ENCODE measurements around the gene MPO.

MPO gene

DNA sequence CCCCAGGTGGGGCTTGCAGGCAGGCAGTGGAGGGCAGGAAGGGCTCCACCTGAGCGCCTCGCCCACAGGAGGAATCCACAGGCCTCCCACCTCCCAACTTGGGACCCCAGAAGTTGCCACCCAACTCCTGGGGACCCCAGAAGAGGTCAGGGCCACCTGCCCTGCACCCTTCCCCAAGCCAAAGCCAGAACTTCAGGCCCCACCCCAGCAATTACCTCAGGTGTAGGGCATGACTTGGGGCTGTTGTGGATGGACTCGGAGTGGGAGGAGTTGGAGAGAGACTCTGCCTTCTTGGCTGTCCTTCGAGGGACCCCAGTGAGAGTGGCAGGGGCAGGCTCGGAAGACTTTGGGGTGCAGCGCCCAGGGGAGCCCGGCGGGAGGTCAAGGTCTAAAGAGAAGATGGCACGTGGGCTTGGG is 37.3 kb upstream of the MPO start:
- TF ChIP-seq, protein P1, sequence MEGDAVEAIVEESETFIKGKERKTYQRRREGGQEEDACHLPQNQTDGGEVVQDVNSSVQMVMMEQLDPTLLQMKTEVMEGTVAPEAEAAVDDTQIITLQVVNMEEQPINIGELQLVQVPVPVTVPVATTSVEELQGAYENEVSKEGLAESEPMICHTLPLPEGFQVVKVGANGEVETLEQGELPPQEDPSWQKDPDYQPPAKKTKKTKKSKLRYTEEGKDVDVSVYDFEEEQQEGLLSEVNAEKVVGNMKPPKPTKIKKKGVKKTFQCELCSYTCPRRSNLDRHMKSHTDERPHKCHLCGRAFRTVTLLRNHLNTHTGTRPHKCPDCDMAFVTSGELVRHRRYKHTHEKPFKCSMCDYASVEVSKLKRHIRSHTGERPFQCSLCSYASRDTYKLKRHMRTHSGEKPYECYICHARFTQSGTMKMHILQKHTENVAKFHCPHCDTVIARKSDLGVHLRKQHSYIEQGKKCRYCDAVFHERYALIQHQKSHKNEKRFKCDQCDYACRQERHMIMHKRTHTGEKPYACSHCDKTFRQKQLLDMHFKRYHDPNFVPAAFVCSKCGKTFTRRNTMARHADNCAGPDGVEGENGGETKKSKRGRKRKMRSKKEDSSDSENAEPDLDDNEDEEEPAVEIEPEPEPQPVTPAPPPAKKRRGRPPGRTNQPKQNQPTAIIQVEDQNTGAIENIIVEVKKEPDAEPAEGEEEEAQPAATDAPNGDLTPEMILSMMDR (IDR thresholded peaks at IDR 0.05; ENCODE audit: extremely low read depth, missing control alignments), result no peak
- DNase-seq (ENCODE audit: low spot score), result no peak

DNA sequence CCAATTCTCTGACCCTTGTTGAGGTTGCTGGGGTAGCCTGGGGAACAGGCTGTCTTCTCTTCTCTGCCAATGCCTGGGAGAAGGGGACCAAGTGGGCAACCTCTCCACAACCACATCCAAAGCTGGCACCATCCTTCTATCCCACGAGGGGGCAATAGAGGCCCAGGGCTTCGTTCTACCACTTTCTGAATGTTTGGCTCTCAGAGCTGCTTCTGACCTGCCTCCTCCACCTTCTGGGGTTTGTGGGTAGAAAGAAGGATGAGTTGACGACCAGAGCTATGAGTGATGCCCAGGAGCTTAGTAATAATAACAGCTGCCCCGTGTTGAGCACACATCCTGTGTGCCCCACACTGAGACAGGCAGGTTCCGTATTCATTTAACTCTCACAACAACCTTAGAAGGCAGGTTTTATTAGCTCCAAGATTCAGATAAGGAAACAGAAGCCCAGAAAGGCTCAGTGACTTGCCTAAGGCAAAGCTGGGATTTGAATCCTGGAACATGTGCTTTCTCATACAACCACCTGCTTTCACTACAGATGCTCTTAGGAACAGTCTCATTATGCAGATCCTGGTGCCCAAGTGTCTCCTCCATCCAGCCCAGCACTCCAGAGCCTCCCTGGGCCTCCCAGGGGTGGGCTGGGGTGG is 36.8 kb upstream of the MPO start:
- peak; percentile 85 for DNase-seq (ENCODE audit: low spot score)
- TF ChIP-seq, protein P1 (IDR thresholded peaks at IDR 0.05; ENCODE audit: extremely low read depth, missing control alignments), result peak; percentile 62

DNA sequence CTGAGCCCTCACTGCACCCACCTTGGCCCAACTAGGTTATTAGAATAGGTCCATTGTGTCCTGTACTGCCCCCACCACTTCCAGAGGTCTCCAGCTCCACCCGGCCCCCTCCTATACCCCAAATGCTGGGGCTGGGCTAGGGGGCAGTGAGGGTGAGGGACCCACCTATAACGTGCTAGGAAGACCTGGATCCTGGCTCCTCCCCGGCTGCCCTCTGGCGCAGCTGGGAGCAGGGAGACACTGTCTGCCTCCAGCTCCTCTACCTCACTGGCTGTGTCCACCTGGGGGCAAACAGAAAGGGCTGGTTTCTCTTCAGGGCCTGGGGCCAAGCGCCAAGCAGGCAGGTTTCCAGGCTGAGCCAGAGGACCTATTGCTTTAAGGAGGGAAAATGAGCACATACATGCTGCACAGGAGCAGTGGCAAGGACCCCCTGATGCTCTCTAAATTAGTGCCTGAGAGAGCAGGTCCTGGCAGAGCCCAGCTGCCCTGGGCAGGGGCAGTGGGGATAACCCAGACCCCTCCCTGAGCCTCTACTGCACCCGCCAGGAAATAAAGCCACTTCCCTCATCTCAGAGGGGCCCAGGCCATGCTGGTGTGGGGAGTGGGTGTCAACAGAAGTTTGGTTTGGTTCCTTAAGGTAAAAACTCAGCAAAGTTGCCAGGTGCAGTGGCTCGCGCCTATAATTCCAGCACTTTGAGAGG is 35.7 kb upstream of the MPO start:
- TF ChIP-seq, protein P1 (IDR thresholded peaks at IDR 0.05; ENCODE audit: extremely low read depth, missing control alignments), result no peak
- DNase-seq (ENCODE audit: low spot score), result no peak

- TF ChIP-seq, protein P1 (IDR thresholded peaks at IDR 0.05; ENCODE audit: extremely low read depth, missing control alignments), result no peak
- no peak for DNase-seq (ENCODE audit: low spot score)
These were observed 35.0 kb upstream of the MPO start for GRCh38 chr17:58315750-58316149.

DNA sequence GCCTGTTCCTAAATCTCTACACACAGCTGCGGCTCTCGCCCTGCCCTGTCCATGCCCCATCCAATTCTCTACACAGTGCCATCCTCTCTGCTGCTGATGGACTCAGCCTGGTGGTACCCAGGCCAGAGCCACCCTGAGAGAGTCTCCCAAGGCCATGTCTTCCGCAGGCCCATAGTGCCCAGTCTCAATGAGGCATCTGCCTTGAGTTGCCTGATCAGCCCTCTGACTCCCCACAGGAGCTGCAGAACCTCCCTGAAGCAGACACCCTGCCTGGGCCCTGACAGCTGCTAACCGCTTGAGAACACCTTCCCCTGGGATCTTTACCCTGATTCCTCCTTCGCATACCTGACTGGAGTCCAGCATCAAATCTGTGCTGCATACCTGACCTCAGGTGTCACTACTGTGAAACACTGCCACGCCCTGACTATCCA is 34.6 kb upstream of the MPO start:
- TF ChIP-seq, protein P1 (IDR thresholded peaks at IDR 0.05; ENCODE audit: extremely low read depth, missing control alignments), result no peak
- no peak for DNase-seq (ENCODE audit: low spot score)

DNA sequence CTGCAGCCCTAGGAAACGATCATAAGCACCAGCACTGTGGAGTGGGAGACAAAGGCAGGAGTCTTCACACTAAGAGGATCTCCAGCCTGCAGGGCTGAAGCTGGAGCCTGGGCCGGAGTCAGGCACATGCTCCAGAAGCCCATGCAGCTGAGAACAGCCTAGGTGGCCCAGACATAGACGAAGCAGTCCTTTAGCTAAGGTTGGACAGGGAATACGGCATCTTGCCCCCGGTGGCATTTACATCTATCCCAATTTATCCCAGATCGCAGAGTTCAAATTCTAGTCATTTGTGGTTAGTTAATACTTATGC is 33.9 kb upstream of the MPO start:
- TF ChIP-seq, protein P1 (IDR thresholded peaks at IDR 0.05; ENCODE audit: extremely low read depth, missing control alignments), result no peak

DNA sequence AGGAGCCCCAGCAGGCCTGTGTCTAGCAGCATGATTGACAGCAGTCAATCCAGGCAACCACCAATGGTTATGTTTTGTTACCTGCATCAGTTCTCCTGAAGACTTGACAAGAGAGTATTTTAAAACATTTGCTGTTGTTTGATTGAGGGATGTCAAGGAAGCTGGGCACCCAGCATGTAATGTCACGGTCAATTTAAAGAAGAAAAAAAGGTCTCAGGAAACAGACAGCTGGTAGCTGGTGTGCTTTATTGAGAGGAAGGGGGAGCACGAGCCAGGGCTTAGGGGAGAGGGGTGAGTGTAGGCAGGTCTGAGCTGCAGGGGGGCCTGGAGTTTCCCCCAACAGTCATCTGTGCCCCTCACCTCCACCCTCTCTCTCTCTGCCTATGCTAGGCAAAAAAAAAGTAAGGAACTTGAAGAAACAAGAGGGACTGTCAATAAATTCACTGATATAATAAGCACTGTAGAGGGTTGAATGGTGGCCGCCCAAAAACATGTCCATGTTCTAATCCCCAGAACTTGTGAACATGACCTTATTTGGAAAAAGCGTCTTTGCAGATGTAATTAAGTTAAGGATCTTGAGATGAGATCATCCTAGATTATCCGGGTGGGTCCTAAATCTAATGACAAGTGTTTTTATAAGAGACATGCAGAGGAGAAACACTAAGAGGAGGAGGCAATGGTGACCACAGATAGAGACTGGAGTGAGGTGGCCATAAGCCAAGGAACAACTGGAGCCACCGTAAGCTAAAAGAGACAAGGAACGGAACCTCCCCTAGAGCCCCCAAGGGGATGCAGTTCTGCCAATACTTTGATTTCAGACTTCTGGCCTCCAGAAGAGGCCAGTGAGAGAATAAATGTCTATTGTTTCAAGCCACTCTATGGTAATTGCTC is 33.3 kb upstream of the MPO start:
- DNase-seq (ENCODE audit: low spot score), result no peak
- TF ChIP-seq, protein P1 (IDR thresholded peaks at IDR 0.05; ENCODE audit: extremely low read depth, missing control alignments), result no peak

More for the DNA sequence above, 33.9 kb upstream of the MPO start:
- no peak for DNase-seq (ENCODE audit: low spot score)
